WERI-Rb-1 (cell line): Measurements from ENCODE around the gene DISC1.

ENCODE experiments used
- DNase-seq: peaks from one replicate; pipeline ENCODE4 v3.0.0-alpha.2; 2020
- H3K27ac ChIP-seq: fragments of 250-450 bp; sonication (Bioruptor Pico); 2 replicates; pipeline ENCODE4 v1.5.1; 2020; ENCODE audit warnings: mild to moderate bottlenecking, moderate library complexity
- H3K27me3 ChIP-seq: fragments of 250-450 bp; sonication (Bioruptor Pico); 2 replicates; pipeline ENCODE4 v1.5.1; 2021; ENCODE audit warnings: mild to moderate bottlenecking, low read depth, moderate library complexity; ENCODE audit not compliant: insufficient read depth, severe bottlenecking
- H3K36me3 ChIP-seq: fragments of 250-450 bp; sonication (Bioruptor Pico); 2 replicates; pipeline ENCODE4 v1.5.1; 2020; ENCODE audit warnings: mild to moderate bottlenecking, moderate library complexity
- H3K4me3 ChIP-seq: 2 replicates; pipeline ENCODE4 v1.5.1; 2011; ENCODE audit warnings: low read depth, mild to moderate bottlenecking, control low read depth, low read length
- H3K9me3 ChIP-seq: fragments of 250-450 bp; sonication (Bioruptor Pico); 2 replicates; pipeline ENCODE4 v1.5.1; 2021; ENCODE audit warnings: mild to moderate bottlenecking, moderate library complexity; ENCODE audit not compliant: severe bottlenecking
- CTCF ChIP-seq: IDR thresholded peaks from 2 replicates; pipeline ENCODE4 v1.5.1; 2011; ENCODE audit warnings: low read depth, mild to moderate bottlenecking, control low read depth, inconsistent platforms, low read length

DISC1 gene

GRCh38 chr1:231951374-231951773, 324.8 kb downstream of the DISC1 start:
- peaks cover 9% of the 10 kb centered on the region for H3K9me3 ChIP-seq
- H3K4me3 ChIP-seq, result no peak overlapping the region
- H3K27ac ChIP-seq, result no peak overlapping the region
- TF ChIP-seq CTCF, result no peak
- DNase-seq, result no peak
- no peaks in the 10 kb centered on the region for H3K36me3 ChIP-seq
- H3K27me3 ChIP-seq, result no peaks in the 10 kb centered on the region

- Histone ChIP-seq H3K27ac (no peak overlapping the region), H3K27me3 (no peaks in the 10 kb centered on the region), H3K9me3 (peaks cover 8% of the 10 kb centered on the region), H3K36me3 (no peaks in the 10 kb centered on the region), H3K4me3 (no peak overlapping the region)
- no peak for DNase-seq
- no peak for TF ChIP-seq CTCF
Observed at GRCh38 chr1:231952154-231952553, 325.6 kb downstream of the DISC1 start.

GRCh38 chr1:231953660-231954059, 327.1 kb downstream of the DISC1 start:
- no peak for TF ChIP-seq CTCF
- Histone ChIP-seq H3K27me3 (no peaks in the 10 kb centered on the region), H3K4me3 (no peak overlapping the region), H3K36me3 (no peaks in the 10 kb centered on the region), H3K27ac (no peak overlapping the region), H3K9me3 (peaks cover 3% of the 10 kb centered on the region)
- no peak for DNase-seq

- H3K36me3 ChIP-seq, result no peaks in the 10 kb centered on the region
- peaks cover 3% of the 10 kb centered on the region for H3K9me3 ChIP-seq
- DNase-seq, result no peak
- no peak overlapping the region for H3K27ac ChIP-seq
- no peaks in the 10 kb centered on the region for H3K27me3 ChIP-seq
- TF ChIP-seq CTCF, result no peak
- H3K4me3 ChIP-seq, result no peak overlapping the region
Observed at GRCh38 chr1:231954751-231955150, 328.2 kb downstream of the DISC1 start.

- Histone ChIP-seq H3K4me3 (no peak overlapping the region), H3K27ac (no peak overlapping the region), H3K9me3 (peaks cover 3% of the 10 kb centered on the region), H3K27me3 (no peaks in the 10 kb centered on the region), H3K36me3 (no peaks in the 10 kb centered on the region)
- no peak for TF ChIP-seq CTCF
- no peak for DNase-seq
Observed at GRCh38 chr1:231957359-231957758, 330.8 kb downstream of the DISC1 start.

- no peak for TF ChIP-seq CTCF
- no peak for DNase-seq
- H3K36me3 ChIP-seq, result no peaks in the 10 kb centered on the region
Observed at GRCh38 chr1:231958448-231958847, 331.9 kb downstream of the DISC1 start.

More at GRCh38 chr1:231958448-231958847, 331.9 kb downstream of the DISC1 start:
- H3K27ac ChIP-seq, result no peak overlapping the region
- peaks cover 3% of the 10 kb centered on the region for H3K9me3 ChIP-seq
- no peaks in the 10 kb centered on the region for H3K27me3 ChIP-seq
- H3K4me3 ChIP-seq, result no peak overlapping the region
